Astrocyte of the spinal cord (primary cell): ENCODE measurements around the gene CRTAP.
"Not testable (repeated sequence)": the region's sequence is repeated elsewhere in the genome, so short reads cannot be mapped to it uniquely, and the experiment has no call there.

ENCODE experiments used
- DNase-seq: peaks from one replicate; pipeline ENCODE4 v3.0.0; 2011; ENCODE audit warnings: low read depth, low spot score
- H3K4me3 ChIP-seq: 2 replicates; pipeline ENCODE4 v1.5.1; 2011; ENCODE audit warnings: low read depth, mild to moderate bottlenecking, low read length, moderate library complexity
- in situ Hi-C: cut with HindIII; loops from 2 replicates; pipeline ENCODE4 v1.10.0; 2017; ENCODE audit warnings: low sequenced_read_pairs
- TF ChIP-seq, protein P1 (sequence below): IDR thresholded peaks from 2 replicates; pipeline ENCODE4 v1.5.1; 2012; ENCODE audit warnings: low read depth, mild to moderate bottlenecking, low read length, inconsistent platforms

Gene CRTAP

DNA sequence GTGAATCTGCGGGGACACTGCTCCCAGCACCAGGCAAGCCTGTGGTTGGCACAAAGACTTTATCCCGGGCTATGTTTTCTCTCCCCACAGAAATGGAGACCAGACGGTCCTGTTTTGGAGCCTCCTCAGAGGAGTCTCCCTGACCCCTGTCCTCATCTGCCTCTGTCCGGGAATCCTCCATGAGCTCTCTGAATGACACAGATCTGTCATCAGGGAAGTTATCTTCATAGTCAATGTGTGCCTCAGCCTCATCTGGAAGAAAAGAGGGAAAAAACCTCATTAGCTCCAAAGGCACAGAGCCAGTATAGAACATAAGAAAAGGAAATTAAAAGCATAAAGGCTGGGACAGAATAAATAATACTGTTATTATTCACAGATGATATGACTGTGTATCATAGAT, 40.0 kb downstream of the CRTAP start:
- DNase-seq: no peak
- TF ChIP-seq, protein P1, sequence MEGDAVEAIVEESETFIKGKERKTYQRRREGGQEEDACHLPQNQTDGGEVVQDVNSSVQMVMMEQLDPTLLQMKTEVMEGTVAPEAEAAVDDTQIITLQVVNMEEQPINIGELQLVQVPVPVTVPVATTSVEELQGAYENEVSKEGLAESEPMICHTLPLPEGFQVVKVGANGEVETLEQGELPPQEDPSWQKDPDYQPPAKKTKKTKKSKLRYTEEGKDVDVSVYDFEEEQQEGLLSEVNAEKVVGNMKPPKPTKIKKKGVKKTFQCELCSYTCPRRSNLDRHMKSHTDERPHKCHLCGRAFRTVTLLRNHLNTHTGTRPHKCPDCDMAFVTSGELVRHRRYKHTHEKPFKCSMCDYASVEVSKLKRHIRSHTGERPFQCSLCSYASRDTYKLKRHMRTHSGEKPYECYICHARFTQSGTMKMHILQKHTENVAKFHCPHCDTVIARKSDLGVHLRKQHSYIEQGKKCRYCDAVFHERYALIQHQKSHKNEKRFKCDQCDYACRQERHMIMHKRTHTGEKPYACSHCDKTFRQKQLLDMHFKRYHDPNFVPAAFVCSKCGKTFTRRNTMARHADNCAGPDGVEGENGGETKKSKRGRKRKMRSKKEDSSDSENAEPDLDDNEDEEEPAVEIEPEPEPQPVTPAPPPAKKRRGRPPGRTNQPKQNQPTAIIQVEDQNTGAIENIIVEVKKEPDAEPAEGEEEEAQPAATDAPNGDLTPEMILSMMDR: no peak
- no peak overlapping the region for H3K4me3 ChIP-seq
- in situ Hi-C loops: no loop called here

DNA sequence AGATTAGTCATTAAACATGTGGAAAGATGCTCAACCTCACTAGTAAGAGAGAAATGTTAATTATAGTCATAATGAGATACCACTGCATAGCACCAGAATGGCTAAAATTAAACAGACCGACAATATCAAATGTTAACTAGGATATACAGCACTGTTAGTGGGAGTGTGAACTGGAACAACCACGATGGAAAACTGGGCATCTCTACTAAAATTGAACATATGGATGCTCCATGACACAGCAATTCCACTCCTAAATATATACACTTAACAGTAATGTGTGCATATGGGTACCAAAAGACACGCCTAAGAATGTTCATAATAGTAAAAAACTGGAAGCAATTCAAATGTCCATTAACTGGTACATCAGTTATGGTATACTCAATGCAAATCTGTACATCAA, 41.5 kb downstream of the CRTAP start:
- DNase-seq: no peak
- TF ChIP-seq, protein P1: no peak
- in situ Hi-C loops: no loop called here

DNA sequence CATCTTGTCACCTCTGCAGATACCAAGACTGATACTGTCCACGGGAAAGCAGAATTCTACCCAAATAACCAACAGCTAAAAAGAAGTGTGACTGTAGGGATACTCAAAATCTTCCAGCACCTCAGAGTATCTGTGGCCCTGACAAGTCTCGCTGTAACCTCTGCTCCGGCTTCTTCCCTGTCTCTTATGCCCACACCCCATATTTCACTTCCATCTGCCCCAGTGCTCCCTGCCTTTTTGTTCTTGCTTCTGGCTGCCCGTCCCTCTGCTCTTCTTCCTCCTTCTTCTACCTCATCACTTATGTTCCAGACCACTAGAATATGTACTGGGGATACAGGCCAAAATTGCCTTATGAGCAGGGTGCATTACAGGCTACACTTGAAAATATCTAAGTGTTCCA, 45.4 kb downstream of the CRTAP start:
- no peak for DNase-seq
- TF ChIP-seq, protein P1: no peak
- H3K4me3 ChIP-seq: no peak overlapping the region
- in situ Hi-C loops: no loop called here

More for the DNA sequence above, 41.5 kb downstream of the CRTAP start:
- no peak overlapping the region for H3K4me3 ChIP-seq

DNA sequence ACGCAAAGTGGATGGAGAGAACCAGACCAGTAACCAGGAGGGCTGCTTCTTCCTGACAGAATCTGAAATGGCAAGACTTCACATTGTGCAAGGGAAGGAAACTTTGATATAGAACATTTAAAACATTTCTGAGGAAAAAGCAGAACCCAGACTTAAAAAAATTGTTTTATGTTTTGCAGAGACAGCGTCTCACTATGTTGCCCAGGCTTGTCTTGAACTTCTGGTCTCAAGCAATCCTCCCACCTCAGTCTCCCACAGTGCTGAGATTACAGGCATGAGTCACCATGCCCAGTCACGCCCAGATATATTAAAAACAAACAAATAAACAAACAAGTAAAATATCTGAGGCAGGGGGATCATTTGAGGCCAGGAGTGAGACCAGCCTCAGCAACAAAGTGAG, 46.2 kb downstream of the CRTAP start:
- DNase-seq: no peak
- H3K4me3 ChIP-seq: no peak overlapping the region
- in situ Hi-C loops: no loop called here
- TF ChIP-seq, protein P1: no peak

DNA sequence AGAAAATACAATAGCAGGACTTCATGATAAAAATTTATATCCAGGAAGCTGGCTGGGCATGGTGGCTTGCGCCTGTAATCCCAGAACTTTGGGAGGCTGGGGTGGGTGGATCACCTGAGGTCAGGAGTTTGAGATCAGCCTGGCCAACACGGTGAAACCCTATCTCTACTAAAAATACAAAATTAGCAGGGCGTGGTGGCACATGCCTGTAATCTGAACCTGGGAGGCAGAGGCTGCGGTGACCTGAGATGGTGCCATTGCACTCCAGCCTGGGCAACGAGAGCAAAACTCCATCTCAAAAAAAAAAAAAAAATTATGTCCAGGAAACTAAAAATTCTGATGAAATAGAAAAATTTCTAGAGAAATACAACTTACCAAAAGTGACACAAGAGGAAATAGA, 48.8 kb downstream of the CRTAP start:
- DNase-seq, H3K4me3 ChIP-seq, in situ Hi-C loops: not testable (repeated sequence)

DNA sequence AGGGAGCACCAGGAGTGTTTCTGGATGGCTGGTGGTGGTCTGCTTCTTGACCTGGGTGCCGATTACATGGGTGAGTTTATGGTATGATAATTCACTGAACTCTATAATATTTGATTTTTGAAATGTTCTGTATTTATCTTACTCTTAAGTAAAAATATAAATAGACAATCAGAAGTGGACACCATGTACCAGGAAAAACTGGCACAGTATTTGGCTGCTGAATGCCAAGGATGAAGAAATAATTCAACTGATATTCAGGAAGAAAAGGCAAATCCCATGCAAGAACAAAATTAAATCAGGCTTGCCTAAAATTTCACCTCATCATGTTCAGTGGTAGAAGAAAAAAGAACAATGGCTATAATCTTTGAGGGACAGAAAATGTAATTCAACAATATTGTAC, 51.6 kb downstream of the CRTAP start:
- no peak overlapping the region for H3K4me3 ChIP-seq
- in situ Hi-C loops: no loop called here
- DNase-seq: no peak
- TF ChIP-seq, protein P1: no peak

DNA sequence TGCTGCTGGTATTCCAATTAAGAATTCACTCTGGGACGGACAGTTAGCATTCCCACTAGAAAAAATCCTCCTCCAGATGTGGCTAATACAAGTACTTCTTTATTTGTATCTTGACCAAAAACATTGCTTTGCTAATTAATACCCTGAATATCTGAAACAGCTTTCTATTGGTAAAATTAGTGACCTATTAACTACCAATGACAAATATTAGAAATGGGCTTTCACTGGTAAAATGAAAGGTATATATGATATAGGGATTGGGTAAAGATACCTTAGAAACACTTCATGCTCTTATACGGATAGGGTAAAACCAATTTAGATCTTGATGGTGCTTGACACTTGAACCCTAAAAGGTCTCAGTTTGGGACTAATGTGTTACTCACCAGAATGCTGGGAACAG, 52.3 kb downstream of the CRTAP start:
- in situ Hi-C loops: no loop called here
- no peak overlapping the region for H3K4me3 ChIP-seq
- TF ChIP-seq, protein P1: no peak
- no peak for DNase-seq
